Bone marrow (tissue), 2 donors: ENCODE results near the gene IL3.

ENCODE experiments used
- DNase-seq, 2 donors: peaks; one replicate each; lab custom pipeline; 2025; lab: John Stamatoyannopoulos, UW

Gene IL3

DNA sequence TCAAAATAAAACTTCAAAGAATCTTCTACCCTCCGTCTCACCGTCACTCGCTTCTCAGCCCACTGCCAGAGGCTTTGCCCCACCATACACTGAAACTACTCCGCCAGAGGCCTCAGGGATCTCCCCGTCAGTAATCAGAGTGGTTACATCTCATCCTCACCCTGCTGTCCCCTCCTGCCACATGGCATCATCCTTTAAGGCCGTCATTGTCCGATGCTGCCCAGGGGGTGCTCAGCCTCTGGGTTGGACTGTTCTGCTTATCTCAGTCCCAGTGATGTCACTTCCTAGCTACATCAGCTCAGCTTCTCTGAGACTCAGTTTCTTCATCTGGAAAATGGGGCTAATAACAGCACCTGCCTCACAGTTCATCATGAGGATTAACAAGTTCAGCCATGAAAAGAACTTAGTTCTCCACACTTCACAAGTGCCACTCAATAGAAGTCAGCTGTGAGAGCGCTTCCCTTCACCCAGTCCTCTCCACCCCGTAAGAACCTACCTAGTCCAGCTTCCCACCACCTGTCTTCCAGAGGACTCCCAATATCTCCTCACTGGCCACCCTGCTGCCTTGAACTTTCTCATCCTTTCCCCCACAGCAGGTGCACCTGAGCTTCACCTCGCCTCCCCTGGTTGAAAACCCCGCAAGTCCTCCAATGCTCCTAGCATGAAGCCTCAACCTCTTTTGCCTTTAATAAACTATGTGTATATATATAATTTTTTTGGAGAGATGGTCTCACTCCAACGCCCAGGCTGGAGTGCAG is 2.8 kb upstream of the IL3 start:
- no peak for DNase-seq

DNA sequence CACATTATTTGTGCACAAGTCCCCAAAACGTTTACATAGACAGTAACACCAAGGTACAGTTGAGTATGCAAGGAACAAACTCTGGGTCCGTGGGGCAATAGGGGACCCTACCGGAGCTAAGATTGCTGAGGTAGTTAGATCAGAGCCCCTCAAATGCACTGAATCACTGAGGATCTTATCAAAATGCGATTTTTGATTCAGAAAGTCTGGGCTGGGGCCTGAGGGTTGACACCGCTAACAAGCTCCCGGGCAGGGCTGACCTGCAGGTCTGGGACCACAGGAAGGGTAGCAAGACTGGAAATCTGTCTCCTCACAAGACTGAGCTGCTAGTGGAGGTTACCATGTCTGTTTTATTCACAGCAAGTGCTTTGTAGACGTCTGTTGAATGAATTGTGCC is 1.8 kb upstream of the IL3 start:
- DNase-seq = no peak

DNA sequence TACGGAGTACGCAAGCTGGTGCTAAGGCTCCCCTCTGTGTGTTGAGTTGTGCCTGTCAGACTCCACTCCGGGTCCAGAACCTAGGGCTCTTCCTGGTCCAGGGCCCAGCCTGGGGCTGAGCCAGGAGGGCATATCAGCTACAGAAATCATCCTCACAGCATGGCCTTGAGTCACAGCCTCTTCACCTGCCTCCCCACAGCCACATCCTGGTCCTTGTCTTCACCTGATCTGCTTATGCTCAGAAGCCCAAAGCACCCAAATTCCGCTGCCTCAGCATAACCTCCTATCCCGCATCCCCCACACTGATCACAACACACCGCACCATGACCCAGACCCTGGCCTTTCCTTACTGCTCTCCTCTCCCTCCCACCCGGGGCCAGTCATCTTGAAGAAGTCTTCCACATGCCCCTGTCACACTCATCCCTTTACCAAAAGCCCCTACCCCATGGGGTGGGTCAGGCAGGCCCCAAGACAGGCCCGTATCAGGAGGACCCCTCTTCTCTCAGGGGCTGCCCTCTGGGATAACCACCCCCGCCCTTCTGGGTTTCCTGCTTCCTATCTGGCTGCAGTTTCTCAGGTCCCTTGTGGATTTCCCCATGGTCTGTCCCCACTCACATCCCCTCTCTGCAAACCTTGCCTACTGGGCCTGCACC is 1.3 kb upstream of the IL3 start:
- no peak for DNase-seq

DNA sequence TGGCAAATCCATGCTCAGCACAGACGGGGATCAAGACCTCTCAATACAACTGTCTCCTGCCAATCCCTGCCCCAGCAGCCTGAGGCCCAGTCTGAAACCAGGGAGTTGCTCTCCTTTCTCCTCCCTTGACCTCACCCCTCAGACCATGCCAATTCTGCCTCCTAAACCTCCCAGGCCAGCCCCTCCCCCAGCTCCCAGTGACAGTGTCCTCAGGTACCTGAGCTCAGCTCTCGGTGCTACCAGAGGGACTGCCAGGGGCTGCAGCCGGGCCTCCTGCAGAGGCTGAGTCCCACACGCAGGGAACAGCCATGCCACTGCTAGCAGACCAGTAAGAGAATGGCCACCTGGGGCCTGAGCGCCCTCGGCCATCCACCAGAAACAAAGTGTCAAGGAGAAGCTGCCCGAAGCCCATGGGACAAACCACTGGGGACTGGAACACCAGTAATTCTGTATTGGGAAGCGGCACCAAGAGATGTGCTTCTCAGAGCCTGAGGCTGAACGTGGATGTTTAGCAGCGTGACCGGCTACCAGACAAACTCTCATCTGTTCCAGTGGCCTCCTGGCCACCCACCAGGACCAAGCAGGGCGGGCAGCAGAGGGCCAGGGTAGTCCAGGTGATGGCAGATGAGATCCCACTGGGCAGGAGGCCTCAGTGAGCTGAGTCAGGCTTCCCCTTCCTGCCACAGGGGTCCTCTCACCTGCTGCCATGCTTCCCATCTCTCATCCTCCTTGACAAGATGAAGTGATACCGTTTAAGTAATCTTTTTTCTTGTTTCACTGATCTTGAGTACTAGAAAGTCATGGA is 557 bp upstream of the IL3 start:
- no peak for DNase-seq

DNA sequence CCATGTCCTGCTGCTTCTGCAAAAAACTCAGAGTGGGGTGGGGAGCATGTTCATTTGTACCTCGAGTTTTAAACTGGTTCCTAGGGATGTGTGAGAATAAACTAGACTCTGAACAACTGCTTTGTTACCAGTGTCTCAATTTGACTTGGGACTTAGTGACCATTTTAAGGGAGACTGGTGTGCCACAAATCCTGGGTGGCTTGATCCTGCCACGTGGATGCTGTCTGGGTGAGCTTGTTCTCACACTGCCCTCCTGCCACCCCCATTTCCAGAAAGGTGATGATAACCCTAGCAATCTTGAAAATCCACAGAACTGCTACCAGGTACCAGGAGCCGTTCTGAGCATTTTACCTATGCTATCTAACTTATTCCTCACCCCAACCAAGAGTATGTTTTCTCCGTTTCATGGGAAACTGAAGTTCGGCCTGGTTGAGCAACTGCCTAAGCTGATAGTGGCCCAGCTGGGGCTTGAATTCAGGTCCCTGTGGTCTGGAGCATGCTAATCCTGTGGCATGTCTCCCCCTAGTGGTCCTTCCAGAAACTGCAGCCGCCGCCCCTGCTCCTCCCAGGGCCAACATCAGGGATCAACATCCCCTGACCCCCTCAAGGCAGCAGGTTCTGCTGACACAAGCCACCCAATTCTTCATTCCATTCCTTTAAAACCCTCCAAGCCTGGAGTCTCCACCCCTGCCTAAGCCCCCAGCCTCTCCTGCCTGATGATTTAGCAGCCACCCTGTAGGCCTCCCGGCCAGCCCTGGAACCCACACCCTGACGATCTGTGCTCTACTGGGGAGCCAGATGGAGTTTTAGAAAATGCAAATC is 2.8 kb downstream of the IL3 start:
- DNase-seq = peak; percentile 28 to 53

DNA sequence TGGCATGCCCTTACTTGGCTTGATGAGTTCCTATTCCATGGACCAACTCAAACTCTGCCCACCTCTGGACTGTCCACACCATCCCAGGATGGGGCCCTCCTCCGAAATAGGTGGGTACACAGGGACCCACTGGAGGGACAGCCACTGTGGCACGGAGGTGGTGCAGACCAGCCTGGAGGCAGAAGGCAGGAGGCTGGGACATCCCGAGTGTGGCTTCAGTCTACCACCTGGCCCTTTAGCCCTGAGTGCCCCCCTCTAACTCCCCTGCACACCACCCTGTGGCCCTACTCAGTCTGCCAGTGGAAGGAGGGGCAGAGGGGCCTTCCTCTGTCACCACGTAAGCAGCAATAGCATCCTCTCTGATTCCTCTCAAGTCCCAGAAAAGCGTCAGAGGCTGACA is 3.7 kb downstream of the IL3 start:
- DNase-seq = no peak

DNA sequence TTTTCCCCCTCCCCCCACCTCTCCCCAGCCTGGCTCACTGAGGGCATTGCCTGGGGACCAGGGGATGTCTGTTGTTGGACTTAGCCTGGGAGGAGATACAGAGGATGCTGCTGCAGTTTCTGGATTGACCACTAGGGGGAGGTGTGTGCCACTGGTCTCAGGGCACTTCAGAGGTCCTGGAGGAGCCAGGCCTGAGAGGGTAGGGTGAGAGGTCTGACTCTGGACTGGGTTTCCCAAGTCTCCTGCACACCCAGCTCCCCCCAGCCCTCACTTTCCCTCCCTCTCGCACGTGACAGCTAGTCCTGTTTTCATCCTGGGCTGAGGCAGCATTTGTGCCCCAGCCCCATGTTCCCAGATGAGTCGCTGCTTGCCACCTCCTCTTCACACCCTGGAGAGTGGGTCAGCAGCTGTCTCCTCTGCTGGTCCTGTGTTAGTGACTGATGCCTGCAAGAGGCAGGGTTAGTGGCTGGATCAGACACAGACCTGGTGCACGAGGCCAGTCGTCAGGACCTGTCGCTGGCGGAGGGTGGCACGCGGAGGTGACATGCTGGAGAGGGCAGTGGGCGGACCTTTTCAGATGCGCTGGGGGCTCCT is 4.4 kb downstream of the IL3 start:
- peak; percentile 55 to 67 for DNase-seq

DNA sequence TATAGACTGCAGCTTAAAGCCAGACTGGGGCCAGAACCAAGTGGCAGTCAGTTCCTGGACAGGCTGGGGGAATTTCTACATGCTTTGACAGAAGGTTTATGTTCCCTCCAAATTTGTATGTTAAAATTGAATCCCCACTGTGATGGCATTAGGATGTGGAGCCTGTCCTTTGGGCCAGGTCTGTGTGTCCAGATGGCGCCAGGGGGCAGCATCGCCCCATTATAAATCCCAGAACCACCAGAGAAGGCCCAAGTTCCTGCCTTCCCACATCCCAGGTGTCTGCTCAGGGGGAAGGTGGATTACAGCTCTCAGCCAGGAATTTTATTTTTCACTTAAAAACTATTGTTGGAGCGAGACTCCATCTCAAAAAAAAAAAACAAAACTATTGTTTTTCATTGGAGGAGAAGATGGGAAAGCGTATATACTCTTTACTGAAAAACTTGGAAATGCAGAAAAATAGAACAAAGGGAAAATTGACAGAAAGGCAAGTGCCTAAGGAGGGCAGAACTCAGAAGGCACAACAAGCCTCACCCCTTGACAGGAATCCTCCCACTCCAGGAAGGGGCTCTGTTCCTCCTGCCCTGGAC is 5.0 kb downstream of the IL3 start:
- no peak for DNase-seq

DNA sequence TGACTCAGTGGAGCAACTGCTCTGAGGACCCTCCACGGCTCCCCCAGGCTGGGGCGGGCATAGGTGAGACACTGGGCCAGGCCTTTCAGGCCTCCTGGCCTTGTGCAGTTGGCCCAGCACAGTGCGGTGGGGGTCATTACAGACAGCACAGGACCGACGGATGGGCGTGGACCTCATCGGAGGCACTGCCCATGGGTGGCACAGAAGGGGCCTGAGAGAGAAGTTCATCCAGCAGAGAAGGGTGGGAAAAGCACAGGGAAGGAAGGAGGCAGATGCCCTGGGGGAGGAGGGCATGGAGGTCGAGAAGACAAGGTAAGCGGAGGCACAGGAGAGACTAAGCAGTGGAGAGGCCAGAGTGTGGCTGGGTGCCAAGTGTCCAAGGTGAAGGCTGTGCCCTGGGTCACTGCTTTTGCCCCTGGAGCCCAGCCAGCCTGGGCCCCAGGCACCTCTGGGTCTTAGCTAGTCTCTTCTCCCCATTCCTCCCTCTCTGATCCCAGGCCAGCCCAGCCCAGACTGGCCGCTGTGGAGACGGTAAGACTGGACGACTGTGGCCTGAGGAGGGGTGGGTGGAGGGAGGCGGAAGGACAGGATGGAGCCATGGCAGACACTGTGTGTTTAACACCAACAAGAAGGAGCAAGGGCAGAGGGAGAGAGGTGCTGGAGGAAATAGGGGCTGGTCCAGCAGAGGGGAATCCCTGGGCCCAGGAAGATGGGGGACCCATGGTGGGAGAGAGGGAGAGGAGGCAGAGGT is 5.7 kb downstream of the IL3 start:
- no peak for DNase-seq

DNA sequence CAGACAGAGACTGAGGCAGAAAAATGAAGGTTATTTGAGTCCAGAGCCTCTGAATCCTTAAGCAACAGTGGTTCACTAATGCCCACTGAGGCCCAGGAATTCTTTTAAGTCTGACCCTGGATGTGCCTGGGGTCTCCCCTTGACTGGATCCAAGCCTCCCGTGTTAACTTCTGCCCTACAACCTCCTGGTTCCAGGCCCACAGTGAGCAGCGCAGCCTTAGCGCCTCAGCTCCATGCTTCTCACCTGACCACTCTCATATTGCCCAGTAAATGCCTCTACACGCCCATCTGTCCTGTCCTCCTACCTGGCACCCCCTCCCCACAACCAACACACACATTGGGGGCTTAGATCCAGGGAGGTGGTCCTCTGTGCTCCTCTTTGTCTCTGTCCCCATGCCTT is 6.4 kb downstream of the IL3 start:
- no peak for DNase-seq

DNA sequence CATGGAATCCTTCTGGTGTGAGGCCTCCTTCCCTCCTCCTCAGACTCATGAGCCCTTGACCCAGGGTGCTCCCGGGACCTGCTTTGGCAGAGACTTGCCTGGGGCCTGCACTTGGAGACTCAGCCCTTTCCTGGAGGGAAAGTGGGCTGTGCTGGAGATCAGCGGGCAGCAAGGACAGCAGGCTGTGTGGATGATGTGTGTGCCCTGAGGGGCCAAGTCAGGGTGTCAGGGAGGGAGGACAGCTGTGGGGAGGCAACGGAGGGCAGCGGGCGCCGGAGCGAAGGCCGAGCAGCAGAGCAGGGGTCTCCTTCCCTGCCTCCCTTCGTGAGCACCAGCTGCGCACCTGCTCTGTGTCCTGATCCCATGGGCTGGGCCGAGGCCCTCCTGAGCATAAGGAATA is 7.0 kb downstream of the IL3 start:
- no peak for DNase-seq

DNA sequence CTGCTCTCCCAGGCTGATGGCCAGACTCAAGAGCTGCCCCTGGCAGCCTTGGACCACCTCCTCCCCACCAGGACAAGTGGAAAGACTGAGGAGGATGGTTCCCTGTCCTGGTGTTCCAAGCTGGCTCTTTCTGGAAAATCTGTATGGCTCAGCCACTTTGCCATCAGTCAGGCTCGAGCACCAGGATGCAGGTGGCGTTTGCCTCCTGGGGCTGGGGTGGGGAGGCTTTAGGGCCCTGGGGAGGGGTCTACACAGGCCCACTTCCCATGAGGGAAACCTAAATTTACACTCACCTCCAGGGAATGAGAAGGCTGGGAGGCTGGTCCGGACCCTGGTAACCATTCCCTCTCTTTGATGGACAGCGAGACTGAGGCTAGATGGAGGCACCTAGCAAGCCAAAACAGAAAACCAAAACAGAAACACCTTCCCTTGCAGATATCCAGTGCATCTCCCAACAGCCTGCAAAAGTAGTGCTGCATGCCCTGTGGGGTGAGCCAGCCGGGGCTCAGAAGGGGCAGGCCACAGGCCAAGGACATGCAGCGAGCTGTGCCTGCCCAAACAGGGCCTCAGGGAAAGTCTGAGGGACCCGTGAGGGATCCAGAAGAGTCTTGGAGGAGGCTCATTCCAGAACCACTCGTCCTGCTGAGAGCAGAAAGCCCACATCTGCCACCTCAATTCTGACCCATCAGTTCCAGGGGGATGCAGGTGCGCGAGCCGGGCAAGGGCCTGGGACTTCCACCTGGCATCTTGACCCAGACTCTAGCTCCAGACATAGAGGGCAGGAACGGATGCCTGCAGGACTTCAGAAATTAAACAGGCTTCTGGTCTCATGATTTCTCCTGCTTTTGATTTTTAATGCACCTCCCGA is 7.7 kb downstream of the IL3 start:
- DNase-seq = no peak

DNA sequence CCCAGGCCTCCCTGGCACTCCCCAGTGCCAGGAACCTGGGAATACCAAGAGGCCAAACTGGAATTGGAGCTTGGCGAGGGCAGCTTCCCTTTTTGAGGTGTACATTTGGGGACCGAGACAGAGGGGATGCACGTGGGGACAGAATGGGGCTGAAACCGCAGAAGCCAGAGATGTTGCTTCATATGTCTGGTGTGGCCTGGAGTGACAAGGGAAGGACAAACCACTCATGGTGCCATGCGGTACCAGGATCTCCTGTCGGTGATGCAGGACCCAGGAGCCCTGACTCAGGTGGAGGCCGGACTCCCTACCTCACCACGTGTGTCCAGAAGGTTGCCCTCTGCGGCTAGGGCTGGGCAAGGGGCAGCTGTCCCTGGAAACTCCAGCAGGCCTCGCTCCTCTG is 9.1 kb downstream of the IL3 start:
- DNase-seq = no peak

DNA sequence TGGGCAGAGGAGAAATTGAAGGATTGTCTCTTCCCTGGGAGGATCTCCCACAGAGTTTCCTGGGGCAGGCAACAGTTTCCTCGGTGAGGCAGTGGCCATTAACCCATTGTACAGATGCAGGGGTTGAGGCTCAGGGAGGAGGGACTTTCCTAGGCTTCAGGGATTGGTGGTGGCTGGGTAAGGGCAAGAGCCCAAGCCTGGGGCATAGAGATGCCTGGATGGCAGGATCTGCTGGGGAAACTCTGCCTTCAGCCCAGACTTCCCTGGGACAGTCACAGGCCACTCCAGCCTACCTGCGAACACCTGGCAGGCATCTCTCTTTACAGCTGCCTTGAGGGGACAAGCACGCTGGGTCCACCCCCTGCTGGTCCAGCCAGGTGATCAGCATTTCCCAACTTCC is 9.5 kb downstream of the IL3 start:
- DNase-seq = no peak

DNA sequence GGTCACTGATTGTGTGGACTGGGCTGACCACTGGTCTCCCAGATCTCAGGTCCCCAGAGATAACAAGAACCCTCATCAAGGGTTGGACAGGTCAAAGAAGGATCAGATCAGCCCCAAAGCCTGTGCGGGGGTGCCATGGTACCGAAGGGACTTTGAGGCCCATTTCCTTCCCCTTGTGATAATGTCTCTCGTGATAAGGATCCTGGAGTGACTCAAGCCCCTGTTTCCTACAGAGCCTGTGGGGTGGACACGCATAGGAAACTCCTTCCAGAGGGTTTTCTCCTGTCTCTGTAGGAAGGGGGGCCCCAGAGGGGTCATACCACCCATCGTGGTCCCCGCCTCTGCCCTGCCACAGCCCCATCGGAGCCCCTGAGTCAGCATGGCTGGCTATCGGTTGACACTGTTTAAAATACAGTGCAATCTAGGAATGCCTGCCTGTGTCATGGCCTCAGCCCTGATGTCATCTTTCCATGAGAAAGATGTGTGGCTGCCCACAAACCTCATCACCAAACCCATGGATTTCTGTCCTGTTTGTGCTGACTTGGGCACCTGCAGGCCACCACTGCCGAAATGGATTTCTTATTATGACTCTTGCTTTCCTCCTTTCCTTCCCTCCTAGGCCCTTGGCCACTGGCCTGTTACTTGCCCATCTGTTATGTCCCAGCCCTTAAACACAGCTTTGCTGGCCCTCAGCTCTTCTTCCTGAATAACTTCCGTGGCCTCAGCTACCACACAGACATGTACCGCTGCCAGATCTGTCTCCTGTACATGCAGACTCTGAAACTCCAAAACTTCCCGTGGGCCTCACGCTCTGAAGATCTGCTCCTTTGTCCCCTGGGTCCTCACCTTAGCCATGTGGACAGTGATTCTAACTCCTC is 10.2 kb downstream of the IL3 start:
- no peak for DNase-seq

DNA sequence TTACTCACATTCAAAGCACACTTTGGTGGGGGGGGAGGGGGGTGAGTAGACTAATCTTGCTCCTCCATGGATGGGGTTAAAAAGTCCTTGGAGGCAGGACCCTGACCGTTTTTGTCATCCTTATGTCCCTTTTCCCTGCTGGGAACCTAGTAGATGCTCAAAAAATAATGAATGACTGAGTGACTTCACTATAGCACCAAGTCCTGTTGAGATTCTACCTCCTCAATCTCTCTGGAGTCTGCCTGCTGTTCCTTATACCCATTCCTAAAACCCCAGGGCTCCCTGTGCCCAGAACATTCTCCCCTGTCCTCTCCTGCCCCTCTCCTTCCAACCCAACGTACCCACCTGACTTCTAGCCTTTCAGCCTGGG is 10.9 kb downstream of the IL3 start:
- no peak for DNase-seq

DNA sequence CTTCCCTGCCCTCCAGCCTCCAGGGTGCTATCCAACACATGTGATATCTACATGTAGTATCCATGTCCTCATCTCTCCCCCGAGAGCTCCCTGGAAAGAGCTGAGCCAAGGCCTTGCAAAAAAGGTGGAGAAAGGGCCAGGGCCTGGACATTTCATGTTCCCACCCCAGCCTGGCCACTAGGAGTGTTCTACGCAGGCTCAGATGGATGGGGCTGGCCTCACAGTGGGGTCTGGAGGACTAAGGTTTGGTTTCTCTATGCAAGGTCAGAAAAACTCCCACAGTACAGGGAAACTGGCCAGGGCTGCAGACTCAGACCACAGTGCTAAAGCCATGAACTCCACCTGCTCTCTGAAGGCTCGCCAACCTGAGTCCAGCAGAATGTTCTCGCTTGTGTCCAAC is 11.6 kb downstream of the IL3 start:
- no peak for DNase-seq

DNA sequence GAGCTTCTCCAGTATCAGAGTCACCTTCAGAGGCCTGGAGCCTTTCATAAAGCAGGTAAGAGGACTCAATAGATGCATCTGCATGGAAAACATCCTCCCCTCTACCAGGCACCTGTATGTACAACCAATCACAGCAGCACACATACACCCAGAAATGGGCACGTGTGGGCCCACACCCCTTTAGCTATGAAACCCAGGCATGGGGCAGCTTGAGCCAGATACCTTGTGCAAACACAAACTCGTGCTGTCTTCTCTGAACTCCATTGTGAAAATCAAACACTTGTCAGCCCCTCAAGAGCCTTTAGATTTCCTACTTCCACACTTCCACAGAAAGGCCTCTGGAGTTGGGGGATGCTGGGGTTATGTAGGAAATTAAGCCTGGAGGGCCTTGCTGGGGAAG is 12.1 kb downstream of the IL3 start:
- no peak for DNase-seq
